ENCODE results near the gene SLC10A7. TPM values are rescaled to one million over a fixed set of nuclear protein-coding genes. Genes with fewer than 3 reads are reported as not detected.

The SLC10A7 gene
- total RNA-seq, 1 donor from 2014 or later: 11.4 TPM

DNA sequence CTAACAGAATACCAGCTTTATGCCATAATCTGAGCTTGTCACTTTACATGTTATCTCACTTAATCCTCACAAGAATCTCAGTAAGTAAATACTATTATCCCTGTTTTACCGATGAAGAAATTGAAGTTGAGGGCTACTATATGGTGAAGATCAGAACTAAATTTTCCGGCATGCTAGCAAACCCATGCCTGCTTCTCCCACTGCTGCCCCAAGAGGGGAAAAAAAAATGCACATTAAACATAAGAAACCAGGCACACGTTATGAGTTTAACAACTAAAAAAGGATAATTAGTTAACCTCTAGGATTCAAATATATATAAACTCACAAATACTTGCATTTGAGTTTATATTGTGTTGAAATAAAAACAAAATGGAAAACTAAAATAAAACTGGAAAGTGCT lies 10.8 kb downstream of the SLC10A7 start:
- H3K4me1 ChIP-seq: no peaks in the 10 kb centered on the region
- H3K27me3 ChIP-seq: no peaks in the 10 kb centered on the region
- no peaks in the 10 kb centered on the region for H3K36me3 ChIP-seq
- intact Hi-C loops (cut with DNase I): no loop called here
- no peak overlapping the region for H3K27ac ChIP-seq
- H3K9me3 ChIP-seq: no peaks in the 10 kb centered on the region
- no peak for TF ChIP-seq CTCF (IDR thresholded peaks at IDR 0.05)
- no peak for DNase-seq (ENCODE audit: low spot score in 2 of 2)
- H3K4me3 ChIP-seq: no peak overlapping the region

DNA sequence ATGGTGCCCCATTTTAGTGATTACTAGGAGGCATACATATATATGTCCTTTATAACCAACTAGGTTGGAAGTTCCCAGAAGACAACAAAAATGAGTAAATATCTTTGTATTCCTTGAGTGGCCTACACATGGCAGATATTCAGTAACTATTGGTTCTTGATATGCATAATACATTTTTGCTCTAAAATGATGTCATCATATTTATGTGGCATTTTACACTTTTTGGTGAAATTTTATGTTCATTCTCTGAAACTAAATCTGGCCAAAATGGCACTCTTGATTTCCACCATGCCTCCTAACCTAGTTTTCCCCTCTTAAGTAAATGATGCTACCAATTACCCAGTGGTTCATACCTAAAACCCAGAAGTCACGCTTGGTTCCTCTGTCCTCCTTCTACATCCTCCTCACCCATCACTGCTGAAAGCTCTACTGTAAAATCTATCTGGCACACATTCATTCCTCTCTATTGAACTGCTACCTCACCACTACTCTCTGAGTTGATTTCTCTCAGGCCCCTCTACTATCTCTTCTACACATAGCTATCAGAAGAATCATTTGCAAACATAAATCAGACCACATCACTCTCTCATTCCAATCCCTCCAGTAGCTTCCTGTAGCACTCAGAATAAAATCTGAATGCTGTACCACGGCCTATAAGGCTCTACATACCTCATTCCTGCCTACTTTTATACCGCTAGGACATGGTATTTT lies 13.4 kb downstream of the SLC10A7 start:
- Histone ChIP-seq H3K4me3 (no peak overlapping the region), H3K27ac (no peak overlapping the region), H3K9me3 (no peaks in the 10 kb centered on the region), H3K4me1 (no peaks in the 10 kb centered on the region), H3K36me3 (peaks cover 0 to 7% of the 10 kb centered on the region in 2 donors), H3K27me3 (no peaks in the 10 kb centered on the region)
- intact Hi-C loops (cut with DNase I): no loop called here
- TF ChIP-seq CTCF (IDR thresholded peaks at IDR 0.05): no peak
- no peak for DNase-seq (ENCODE audit: low spot score in 2 of 2)

DNA sequence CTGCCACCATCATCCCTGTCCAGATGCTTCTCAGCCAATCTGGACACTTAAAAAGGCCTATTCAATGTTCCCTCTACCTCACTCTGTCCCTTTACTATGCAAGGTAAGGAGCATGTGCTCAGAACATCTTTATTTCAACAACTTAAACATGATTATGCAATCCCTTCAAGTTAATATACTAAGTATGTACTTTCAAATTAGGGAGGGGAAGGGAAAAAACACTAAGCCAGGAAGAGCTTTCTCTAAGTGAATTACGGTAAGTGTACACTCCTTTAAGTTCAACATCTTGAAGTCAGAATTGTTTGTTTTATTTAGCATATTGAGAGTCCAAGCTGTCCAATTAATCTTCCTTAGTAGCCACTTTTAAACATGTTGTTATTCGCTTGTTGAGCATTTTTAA lies 14.1 kb downstream of the SLC10A7 start:
- H3K27ac ChIP-seq: no peak overlapping the region
- no peaks in the 10 kb centered on the region for H3K4me1 ChIP-seq
- TF ChIP-seq CTCF (IDR thresholded peaks at IDR 0.05): no peak
- no peak for DNase-seq (ENCODE audit: low spot score in 2 of 2)
- H3K9me3 ChIP-seq: no peaks in the 10 kb centered on the region
- H3K27me3 ChIP-seq: no peaks in the 10 kb centered on the region
- H3K4me3 ChIP-seq: no peak overlapping the region
- peaks cover 0 to 13% of the 10 kb centered on the region in 2 donors for H3K36me3 ChIP-seq
- intact Hi-C loops (cut with DNase I): no loop called here

- no peak for DNase-seq (ENCODE audit: low spot score in 2 of 2)
- H3K9me3 ChIP-seq: no peaks in the 10 kb centered on the region
- no peak for TF ChIP-seq CTCF (IDR thresholded peaks at IDR 0.05)
- intact Hi-C loops (cut with DNase I): no loop called here
- H3K27ac ChIP-seq: no peak overlapping the region
- H3K4me1 ChIP-seq: no peaks in the 10 kb centered on the region
- no peaks in the 10 kb centered on the region for H3K27me3 ChIP-seq
- H3K36me3 ChIP-seq: peaks cover 0 to 27% of the 10 kb centered on the region in 2 donors
- H3K4me3 ChIP-seq: no peak overlapping the region
Measured at GRCh38 chr4:146506272-146506671, 15.5 kb downstream of the SLC10A7 start.

DNA sequence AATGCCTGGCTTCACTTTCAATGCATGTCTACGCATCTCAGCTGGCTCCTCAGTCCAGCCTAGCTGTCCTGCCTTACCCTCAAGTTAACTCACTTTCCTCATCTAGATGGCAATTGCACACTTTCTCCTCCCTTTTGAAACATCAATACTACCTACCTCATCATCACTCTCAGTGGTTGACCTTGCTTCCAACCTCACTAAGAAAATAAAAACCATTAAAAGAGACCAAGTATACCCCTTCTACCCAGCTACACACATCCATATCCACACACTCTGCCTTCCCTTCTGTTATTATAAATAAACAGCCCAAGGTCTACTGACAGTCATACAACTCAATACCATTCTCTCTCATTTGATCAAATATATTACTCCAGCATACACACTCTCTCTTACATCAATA lies 21.5 kb downstream of the SLC10A7 start:
- no peak for DNase-seq (ENCODE audit: low spot score in 2 of 2)
- H3K4me3 ChIP-seq: no peak overlapping the region
- no peak for TF ChIP-seq CTCF (IDR thresholded peaks at IDR 0.05)
- H3K36me3 ChIP-seq: peaks cover 0 to 32% of the 10 kb centered on the region in 2 donors
- H3K4me1 ChIP-seq: no peaks in the 10 kb centered on the region
- H3K27ac ChIP-seq: no peak overlapping the region
- H3K27me3 ChIP-seq: no peaks in the 10 kb centered on the region
- intact Hi-C loops (cut with DNase I): no loop called here
- no peaks in the 10 kb centered on the region for H3K9me3 ChIP-seq

DNA sequence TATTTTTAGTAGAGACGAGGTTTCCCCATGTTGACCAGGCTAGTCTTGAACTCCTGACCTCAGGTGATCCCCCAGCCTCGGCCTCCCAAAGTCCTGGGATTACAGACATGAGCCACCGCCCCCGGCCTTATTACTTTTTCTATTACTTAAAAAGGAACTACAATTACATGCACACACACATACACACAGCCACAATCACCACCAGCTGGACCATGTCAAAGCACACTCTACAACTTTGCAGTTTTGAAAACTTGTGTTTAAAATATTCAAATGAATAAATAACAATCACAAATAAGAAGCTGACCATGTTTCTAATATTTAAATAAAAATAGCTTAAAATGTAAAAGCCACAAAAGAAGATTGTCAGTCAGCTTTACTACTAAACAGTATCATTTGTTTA lies 23.4 kb downstream of the SLC10A7 start:
- Histone ChIP-seq H3K27ac (no peak overlapping the region), H3K36me3 (peaks cover 0 to 25% of the 10 kb centered on the region in 2 donors), H3K27me3 (no peaks in the 10 kb centered on the region), H3K9me3 (no peaks in the 10 kb centered on the region), H3K4me1 (no peaks in the 10 kb centered on the region), H3K4me3 (no peak overlapping the region)
- no peak for TF ChIP-seq CTCF (IDR thresholded peaks at IDR 0.05)
- DNase-seq (ENCODE audit: low spot score in 2 of 2): no peak
- intact Hi-C loops (cut with DNase I): no loop called here

All from ascending aorta (tissue), 2 donors.